HG03159 (cell line): Measurements from ENCODE around the gene FRY.

Source experiments
- ATAC-seq: cut with Tn5 transposase; IDR thresholded peaks from one replicate; pipeline ENCODE4 v1.9.1; 2021; ENCODE audit warnings: mild to moderate bottlenecking, moderate library complexity; ENCODE audit not compliant: unreplicated experiment

Gene FRY

DNA sequence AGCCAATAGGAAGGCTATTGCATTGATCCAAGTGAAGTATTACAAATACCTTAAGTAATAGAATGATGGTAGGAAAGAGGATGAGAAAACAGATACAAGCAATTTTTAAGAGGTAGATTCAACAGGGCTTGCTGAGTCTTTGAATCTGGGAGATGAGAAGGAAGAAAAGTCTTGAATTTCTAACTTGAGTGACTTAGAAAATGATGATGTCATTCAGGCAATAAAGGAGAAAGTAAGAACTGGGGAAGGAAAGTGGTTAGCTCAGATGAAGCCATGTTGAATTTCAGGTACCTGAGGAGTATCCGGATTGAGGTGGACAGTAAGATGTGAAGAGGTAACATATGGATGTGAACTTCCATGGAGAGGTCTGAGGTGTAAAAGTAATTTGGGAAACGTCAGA lies 15.5 kb upstream of the FRY start:
- ATAC-seq = no peak

DNA sequence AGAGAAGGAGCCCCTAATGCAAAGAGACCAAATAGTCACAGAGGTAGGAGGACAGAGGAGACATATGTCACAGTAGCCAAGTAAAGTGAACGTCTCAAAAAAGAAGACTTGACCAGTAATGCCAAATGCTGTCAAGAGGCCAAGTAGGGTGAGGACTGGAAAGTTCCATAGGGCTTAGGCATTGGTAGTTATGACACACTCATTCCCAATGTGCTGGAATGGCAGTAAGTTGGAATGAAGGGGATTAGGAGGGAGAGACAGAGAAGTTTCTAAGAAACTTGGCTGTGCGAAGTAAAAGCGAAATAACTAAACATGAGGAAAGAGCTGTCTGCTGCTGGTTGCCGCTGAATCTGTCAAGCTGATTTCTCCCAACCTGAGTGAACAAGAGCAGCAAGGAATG lies 14.9 kb upstream of the FRY start:
- ATAC-seq = no peak

DNA sequence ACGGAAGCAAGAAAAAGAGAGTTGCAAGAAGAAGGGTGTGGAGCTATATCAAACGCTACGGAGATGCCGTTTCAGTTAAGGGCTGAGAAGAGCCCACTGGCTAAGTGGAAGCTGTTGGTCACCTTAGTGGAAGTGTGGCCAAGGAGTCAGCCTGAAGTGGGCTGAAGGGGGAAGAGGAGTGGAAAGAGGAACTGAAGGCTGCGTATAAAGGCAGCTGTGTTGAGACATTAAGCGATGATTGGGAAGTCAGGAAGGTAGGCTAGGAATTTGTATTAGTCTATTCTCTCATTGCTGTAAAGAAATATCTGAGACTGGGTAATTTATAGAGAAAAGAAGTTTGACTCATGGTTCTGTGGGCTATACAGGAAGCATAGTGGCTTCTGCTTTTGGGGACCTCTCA lies 14.1 kb upstream of the FRY start:
- no peak for ATAC-seq

DNA sequence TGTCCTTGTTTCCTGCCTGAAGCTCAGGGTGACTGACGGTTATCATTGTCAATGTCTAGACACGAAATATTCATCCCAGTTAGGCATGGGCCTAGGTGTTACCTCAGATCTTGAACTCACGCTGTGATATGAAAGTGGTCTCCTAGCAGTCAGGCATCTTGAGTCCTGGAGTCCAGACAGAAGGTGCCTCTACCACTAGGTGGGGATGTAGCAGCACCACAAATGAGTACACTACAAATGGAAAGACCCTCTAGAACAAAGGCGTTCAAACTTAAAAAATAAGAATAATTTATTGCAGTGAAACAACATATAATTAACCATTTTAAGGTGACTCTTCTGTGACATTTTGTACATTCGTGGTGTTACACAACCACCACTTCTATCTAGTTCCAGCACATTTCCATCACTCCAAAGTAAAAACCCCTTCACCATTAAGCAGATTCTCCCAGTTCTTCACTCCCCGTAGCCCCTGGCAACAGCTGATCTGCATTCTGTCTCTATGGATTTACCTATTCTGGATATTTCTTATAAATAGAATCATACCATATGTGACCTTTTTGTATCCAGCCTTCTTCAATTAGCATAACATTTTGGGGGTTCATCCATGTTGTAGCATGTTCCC lies 11.9 kb upstream of the FRY start:
- peak; percentile 65 for ATAC-seq

DNA sequence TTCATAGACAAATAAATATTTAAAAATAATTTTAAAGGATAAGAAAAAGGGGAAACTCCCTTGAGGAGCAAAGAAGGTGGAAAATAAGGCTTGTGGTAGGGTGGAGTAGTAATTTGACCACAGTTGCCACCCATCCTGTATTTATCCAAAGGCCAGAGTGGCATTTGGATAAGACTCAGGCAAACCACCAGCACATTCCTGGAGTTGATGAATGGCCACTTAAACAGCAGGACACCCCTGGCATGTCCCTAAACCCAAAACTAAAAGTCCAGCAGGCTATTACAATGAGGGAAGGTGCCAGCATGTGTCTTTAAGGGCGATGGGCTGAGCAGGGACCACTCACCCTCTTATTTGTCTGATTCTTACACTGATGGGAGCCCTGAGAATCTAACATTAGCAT lies 9.8 kb upstream of the FRY start:
- no peak for ATAC-seq

DNA sequence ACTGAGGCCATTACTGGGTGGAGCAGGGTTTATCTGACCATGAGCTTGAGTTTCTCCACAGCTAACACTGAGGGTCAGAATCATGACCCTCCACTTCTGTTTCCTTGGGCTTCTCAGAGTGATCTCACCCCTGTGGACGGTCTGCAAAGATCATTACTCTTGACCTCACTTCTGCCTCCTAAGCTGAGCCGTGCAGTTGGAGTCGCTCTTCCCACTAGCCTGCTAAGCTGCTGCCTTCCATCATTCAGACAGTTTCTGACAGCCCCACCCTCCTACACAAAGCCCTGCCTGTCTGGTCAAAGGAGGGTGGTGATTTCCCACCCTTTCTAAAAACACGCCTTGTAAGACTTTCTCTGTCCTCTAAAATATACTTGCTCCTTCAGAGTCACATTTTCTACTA lies 9.3 kb upstream of the FRY start:
- no peak for ATAC-seq

DNA sequence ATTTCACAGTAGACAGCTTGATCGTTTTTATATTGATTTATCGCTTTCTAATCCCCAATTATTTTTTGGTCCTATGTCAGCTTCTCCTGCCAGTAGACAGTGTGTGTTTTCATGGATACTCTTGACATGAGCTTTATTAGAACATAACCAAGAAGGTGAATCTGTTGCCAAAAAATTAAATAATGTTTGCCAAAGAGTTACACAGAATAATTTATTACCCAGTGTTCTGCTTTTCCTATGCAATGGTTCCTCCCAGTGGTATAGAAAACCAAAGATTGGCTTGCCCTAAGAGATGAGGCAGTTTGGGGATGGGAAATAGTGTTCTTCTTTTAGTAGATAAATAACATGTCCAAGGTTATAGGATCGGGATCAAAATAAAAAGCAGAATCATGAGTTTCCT lies 8.5 kb upstream of the FRY start:
- no peak for ATAC-seq

DNA sequence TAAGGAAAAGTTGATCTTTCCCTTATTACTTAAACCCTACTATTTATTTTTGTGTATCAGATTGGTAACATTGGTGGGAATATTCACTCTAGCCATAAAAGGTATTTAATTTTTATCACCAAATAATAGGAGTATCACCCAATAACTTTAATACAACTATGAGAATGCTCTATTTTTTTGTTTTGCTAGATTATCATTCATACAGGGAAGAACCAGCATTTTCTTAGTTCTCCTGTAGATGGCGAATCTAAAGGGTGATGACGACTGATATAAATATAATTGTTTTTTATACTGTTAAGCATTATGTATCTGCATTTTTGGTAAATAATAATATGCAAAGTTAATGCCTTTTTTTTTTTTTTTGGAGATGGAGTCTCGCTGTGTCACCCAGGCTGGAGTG lies 7.9 kb upstream of the FRY start:
- no peak for ATAC-seq

DNA sequence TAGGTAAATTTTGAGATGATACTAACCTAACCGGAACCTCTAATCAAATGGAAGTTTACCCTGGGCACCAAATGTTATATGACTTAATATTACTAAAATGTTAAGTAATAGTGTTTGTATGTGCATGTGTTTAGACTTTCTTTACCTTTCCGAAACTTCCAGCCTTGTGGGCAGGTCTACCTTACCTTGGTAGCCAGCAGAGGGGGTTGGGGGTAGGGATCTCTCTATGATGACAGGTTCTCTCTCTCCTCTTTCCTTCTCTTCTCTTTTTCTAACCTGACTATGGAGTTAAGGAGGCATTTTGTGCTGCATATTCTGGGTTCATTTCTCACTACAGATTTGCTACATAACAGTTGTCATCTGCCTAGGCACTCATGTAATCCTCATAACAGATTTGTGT lies 6.8 kb upstream of the FRY start:
- no peak for ATAC-seq

DNA sequence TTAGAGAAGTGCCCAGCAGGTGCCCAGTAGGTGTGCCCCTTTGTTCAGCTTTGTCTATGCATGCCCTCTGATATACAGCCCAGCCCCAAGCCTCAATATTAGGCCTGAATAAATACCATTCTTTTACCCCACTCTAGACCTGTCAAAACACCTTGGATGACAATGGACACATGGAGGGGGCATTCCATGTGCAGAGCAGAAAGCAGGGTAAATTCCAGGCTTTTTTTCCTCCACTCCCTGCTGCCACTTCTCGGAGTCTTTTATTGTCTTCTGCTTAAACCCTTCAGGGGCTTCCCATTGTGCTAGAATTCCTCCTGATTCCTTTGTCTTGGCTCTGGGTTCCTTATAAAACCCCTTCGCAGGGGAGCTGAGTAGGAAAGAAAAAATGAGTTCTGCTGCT lies 5.8 kb upstream of the FRY start:
- no peak for ATAC-seq

DNA sequence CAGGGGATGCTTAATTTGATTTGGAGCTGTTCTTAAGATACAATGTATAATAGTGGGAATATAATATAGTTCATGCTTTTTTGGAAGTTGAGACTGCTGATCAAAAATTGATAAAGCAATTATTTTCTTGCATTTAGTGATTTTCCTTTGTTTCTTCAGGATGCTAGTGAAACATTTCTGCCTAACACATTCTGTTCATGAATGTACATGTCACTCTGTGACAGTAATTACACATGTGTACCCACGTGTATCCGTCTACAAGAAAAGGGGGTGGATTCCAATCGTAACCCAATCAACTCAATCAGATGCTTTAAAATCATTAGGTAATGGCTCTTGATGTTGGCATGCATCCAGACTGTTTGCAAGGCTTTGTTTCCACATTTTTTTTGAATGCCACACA lies 5.0 kb upstream of the FRY start:
- no peak for ATAC-seq

DNA sequence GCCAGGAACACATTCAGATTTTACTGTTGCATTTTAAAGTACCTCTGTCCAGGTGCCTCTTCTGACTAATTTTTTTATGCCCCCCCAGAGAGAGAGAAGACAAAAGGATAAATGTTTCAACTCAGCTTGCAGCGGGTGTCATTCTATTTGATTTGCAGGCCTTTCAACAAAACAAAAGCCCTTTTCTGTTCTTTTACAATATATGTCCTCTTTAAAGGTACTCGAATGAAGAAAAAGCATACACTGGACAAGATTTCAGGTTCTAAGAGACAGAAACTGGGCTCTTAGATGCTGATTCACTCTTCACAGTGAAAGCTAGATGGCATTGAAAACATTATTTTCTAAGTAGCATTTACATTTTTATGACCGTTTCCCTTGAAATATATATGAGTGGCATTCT lies 2.9 kb upstream of the FRY start:
- no peak for ATAC-seq

DNA sequence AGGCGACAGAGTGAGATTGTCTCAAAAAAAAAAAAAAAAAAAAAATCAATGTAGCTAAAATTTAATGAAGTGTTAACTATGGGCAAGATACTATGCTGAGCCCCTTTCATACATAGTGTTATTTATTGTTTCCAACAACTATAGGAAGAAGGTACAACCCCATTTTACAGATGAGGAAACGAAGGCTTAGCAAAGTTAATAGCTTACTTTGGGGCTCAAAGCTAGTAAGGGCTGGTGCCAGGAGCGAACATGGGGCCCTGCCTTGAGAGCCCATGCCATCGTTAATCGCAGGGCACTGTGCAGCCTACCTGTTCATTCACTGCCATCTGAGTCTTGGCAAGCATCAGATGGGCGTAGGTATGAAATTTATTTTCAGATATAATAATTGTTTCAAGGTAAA lies 1.9 kb upstream of the FRY start:
- ATAC-seq = no peak

DNA sequence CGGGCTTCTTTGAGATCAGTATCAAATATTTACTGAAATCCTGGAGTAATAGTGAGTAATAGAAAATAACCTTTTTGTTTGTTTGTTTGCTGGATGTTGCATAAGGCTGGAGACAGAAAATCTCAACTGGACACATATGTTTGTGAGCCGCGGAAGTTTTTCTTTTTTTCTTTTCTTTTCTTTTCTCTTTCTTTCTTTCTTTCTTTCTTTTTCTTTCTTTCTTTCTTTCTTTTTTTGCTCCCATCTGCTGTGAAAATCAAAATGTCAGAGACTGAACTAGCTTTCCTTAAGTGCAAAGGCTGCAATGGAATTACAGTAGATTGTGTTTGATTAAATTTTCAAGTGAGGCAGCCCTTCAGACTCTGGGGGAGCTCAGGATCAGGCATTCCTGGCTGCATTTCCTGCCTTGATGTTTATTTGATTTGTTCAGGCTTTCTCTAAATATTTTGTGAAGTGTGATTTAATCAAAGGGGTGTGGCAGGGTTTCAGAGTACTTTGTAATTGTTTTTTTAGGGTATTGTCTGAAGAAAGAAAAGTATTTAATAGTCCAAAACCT lies 319 bp downstream of the FRY start:
- ATAC-seq = no peak

DNA sequence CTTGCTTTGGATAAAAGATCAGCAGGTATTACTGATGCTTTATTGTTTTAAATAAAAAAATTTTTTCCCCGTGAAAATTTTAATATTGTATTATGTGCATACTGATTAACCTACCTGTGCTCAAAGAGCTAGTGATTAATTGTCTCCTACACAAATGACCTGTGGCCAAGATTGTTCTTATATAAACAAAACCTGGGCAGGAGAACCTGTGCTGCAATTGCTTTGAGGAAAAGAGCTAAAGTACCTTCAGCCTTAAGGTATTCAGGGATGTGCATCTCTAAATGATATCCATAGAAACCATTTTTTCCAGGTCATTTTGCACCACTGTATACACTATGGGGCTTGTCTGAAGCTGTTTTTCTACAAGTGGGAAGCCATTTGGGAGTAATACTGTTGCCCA lies 1.2 kb downstream of the FRY start:
- ATAC-seq = no peak

DNA sequence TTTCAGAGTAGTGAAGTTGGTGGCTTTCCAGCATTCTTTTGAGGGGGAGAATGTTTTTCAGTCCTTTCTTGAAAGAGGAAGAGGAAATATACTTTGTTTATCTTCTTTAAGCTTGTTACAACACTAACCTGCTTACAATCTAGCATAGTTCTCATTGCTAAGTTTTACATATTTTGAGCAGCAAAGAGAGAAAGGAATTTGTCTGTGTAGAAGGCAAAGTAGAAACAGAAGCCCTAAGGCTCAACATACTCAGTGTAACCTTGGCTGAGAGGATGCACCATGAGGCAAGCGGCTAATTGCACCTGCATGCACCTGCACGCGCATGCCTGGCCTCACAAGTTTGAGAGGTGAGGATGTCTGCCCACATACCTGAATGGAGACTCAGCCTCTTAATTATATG lies 2.2 kb downstream of the FRY start:
- no peak for ATAC-seq

DNA sequence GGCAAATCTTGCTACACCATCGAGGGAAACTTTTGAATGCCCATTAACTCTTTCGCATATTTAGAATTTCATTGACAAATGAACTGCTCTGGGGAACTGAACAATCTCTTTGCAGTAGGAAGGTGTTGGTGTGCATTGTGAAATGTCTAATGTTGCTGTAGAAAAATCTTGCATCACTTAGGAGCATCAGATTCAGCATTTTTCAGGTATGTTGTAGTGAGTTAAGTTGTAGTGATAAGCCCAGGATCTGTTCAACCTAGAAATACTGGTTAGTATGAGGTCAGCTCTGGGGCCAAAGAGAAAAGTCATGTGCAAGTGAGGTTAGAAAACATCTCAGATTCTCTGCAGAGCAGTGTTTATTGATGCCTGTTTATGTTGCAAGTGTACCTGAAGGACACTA lies 4.1 kb downstream of the FRY start:
- ATAC-seq = no peak

DNA sequence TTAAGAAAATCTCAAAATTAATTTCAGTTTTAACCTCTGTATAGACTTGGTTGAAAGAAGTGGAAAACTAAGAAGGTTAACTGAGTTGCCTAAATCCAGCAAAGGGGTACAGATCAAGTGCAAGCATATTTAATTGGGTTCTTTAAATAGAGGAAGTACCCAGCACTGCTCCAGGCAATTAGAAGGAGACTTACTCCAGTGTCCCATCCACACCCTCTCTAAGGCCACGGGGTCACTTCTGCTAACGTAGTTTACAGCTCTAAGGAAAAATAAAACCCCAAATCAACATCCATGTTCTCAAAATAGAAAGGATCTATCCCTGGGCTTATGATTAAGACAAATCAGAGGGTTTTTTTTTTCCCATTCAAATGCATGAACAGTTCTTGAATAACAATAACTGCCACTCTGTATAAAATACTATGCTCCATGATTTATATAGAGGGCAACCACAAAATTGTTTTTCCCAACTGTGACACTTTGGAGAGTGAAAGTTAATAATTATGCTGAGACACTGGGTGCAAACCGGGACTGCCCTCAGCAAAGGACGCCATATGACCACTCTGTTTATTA lies 4.6 kb downstream of the FRY start:
- no peak for ATAC-seq

DNA sequence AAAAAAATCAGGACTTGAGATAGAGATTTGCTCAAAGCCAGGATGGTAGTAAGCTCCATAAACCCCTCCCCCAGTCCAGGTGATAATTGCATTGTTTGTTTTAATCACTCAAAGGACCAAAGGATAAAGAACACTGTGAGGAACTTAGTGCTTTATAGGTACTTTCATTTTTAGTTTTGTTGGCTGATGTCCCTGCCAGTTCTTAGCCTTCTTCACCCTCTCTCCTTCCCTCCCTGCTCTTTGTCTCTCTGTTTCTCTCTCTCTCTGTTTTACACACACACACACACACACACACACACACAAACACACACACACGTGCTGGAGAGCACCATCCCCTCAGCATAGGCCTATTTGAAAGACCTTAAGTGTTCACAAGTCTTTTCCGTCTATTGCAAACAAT lies 5.2 kb downstream of the FRY start:
- no peak for ATAC-seq

DNA sequence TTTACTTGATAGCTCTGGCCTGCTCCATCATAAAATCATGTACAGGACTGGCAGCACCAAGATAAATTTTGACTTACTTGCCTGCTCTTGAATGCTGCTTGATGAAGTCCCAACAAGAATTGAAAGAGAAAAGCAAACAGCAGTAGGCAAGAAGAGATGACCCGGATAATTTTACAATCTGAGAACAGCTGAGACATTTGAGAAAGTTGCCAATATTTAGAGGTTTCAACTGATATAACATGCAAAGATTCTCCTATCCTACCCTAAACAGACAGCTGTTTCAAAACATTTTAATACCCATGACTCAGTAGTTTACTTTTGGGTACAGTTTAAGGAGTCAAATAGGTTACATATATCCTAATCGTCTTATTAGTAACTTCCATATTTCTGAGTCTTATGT lies 5.9 kb downstream of the FRY start:
- no peak for ATAC-seq

DNA sequence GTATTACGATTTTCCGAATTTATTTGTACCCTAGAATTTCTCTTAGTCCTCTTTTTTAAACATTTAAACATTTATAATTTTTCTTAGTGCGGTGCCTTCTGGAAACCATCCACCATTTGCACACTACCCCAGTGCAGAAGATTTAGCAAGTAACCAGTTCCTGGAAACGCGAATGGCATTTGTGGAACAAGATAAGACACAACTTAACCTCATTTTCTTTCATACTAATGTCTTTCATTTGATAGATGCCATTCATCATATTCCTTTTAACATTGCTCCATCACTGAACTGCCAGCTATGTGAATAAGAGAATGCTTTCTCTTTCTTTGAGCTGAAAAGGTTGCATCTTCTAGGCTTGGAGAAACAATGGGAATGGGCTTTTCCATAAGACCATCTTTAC lies 6.8 kb downstream of the FRY start:
- ATAC-seq = no peak

DNA sequence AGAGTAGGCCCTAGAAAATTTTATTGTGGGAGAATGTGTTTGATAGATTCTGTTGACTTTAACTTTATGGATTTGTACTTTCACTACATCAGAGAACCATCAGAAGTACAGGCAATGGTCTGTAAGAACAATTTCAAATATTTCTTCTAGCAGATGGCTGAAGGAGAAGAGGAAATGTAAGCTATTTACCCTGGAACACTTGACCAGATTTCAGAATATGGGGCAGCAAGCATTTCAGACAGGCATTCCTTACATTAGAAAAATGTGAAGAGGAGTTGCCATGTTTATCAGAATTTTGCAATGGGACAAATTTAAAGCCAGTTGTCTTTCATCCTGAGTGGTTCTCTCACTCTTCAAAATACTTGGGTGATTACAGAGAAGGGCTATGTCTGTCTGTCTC lies 7.5 kb downstream of the FRY start:
- ATAC-seq = no peak

DNA sequence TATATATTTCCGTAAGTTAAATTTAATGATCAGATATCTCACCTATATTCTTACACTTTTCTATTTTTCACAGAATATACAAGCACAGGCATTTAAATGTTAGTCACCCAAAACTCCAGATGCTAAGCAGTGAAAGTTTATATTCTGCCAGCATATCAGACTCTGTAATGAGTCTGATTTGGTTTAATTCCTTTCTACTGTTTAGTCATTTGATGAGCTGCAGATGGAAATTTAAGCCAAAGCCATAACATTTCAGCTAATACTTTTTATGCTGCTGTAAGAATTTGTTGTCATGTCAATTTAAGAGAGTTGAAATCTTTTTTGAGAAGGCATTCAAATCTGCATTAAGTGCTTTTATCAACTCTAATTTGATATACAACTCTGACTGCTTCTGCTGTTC lies 8.0 kb downstream of the FRY start:
- ATAC-seq = no peak
